Right hindlimb (tissue), 1 donor: ENCODE measurements around the gene CALML3.

Experiments
- DNase-seq: peaks from one replicate; pipeline ENCODE4 v3.0.0-alpha.2; 2018

CALML3 gene

DNA sequence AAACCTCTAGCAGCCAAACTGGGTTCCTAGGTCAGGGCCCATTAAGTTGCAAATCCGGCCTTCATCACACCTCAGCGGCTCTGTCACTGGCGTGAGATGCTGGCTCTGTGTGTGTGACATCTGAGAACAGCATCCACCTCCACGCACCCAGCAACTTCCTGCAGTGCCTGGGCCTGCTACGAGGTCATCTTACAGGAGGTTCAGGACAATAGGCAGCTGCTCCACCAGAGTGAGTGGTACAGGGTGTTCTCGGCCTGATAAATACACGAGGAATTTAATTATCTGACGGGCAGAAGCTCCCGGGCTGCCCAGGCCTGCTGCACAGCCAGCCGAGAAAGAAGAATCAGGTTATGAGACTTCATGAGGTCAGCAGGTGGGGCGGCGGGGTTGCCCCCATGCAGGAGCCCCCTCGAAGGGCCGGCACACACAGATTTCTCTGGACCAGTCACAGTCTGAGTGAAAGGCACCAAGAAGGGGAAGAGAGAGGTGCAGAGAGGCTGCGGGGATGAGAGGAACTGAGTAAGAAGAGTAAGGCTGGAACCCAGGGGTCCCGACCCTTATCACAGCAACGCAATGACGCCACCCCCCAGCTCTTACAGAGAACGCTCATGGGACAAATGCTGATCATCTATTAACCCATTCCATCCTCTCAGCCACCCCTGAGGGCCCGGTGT is 49.3 kb downstream of the CALML3 start:
- no peak for DNase-seq

- no peak for DNase-seq
Observed at GRCh38 chr10:5574642-5575131, 49.9 kb downstream of the CALML3 start.

- DNase-seq = no peak
Observed at GRCh38 chr10:5575144-5575481, 50.4 kb downstream of the CALML3 start.

GRCh38 chr10:5575482-5576153 is 50.9 kb downstream of the CALML3 start:
- DNase-seq = no peak

- no peak for DNase-seq
Observed at GRCh38 chr10:5576154-5576748, 51.5 kb downstream of the CALML3 start.
